PC-3 (cell line): ENCODE data around the gene UBE3C. TPM values are rescaled to one million over a fixed set of nuclear protein-coding genes. Genes with fewer than 3 reads are reported as not detected.

Experiments
- ATAC-seq: fragments of 200-7000 bp; cut with Tn5 transposase; 2 replicates; pipeline ENCODE4 v1.9.1; 2020; ENCODE audit warnings: mild to moderate bottlenecking, moderate library complexity
- BruUV-seq: library from RNA; stranded (reverse); fragments of 400-500 nt; replicated peaks from 2 replicates; lab custom pipeline; 2021; lab: Mats Ljungman, UMichigan
- CTCF ChIA-PET: fragments of 300-600 bp; sonication (Branson Sonifier 250); formaldehyde crosslinking; loops from one replicate; lab custom pipeline; 2022; ENCODE audit warnings: antibody characterized with exemption; lab: Charles Lee
- POLR2A ChIA-PET: fragments of 300-600 bp; sonication (Branson Sonifier 250); formaldehyde crosslinking; loops from one replicate; lab custom pipeline; 2022; ENCODE audit warnings: antibody characterized with exemption; ENCODE audit not compliant: unreplicated experiment; lab: Charles Lee
- DNase-seq: peaks from one replicate; pipeline ENCODE4 v3.0.0-alpha.2; 2015
- H2AFZ ChIP-seq: fragments of 300-600 bp; sonication (generic); 2 replicates; pipeline ENCODE4 v1.6.0; 2016; ENCODE audit warnings: antibody characterized with exemption, low read length
- H3F3A ChIP-seq: fragments of 300-600 bp; sonication (generic); one replicate; pipeline ENCODE4 v1.6.0; 2017; ENCODE audit warnings: antibody characterized with exemption, low read length, control low read depth, mild to moderate bottlenecking; ENCODE audit not compliant: unreplicated experiment
- H3K27ac ChIP-seq: fragments of 300-600 bp; sonication (generic); 2 replicates; pipeline ENCODE4 v1.5.1; 2016; ENCODE audit warnings: mild to moderate bottlenecking, low read length
- H3K27me3 ChIP-seq: fragments of 300-600 bp; sonication (generic); 2 replicates; pipeline ENCODE4 v1.6.1; 2016; ENCODE audit warnings: low read length, mixed read lengths
- H3K36me3 ChIP-seq: fragments of 300-600 bp; sonication (generic); 2 replicates; pipeline ENCODE4 v1.6.1; 2016; ENCODE audit warnings: low read depth, mixed run types, low read length, mixed read lengths
- H3K4me1 ChIP-seq: fragments of 300-600 bp; sonication (generic); 2 replicates; pipeline ENCODE4 v1.5.1; 2016; ENCODE audit warnings: low read length; ENCODE audit not compliant: insufficient read depth
- H3K4me2 ChIP-seq: fragments of 300-600 bp; sonication (generic); 2 replicates; pipeline ENCODE4 v1.6.0; 2016; ENCODE audit warnings: low read length
- H3K4me3 ChIP-seq: fragments of 300-600 bp; sonication (generic); 2 replicates; pipeline ENCODE4 v1.5.1; 2016; ENCODE audit warnings: mild to moderate bottlenecking, low read length, mixed read lengths
- H3K79me2 ChIP-seq: fragments of 300-600 bp; sonication (generic); 2 replicates; pipeline ENCODE4 v1.6.1; 2017; ENCODE audit warnings: low read length, mixed read lengths
- H3K9ac ChIP-seq: fragments of 300-600 bp; sonication (generic); 2 replicates; pipeline ENCODE4 v1.6.0; 2016; ENCODE audit warnings: mild to moderate bottlenecking, low read length
- H3K9me2 ChIP-seq: fragments of 300-600 bp; sonication (generic); replicated peaks from 2 replicates; pipeline ENCODE4 v1.6.1; 2016; ENCODE audit warnings: mixed run types, low read length, mixed read lengths
- H3K9me3 ChIP-seq: fragments of 300-600 bp; sonication (generic); 2 replicates; pipeline ENCODE4 v1.6.1; 2016; ENCODE audit warnings: low read length, mixed read lengths
- H4K20me1 ChIP-seq: fragments of 300-600 bp; sonication (generic); 2 replicates; pipeline ENCODE4 v1.6.1; 2016; ENCODE audit warnings: low read length, mixed read lengths
- CTCF ChIP-seq: fragments of 300-600 bp; sonication (generic); conservative IDR thresholded peaks from 2 replicates; pipeline ENCODE4 v1.5.1; 2017; ENCODE audit warnings: antibody characterized with exemption, low read depth, mild to moderate bottlenecking, low read length
- EZH2 ChIP-seq: fragments of 300-600 bp; sonication (generic); IDR thresholded peaks from one replicate; pipeline ENCODE4 v1.6.1; 2017; ENCODE audit warnings: antibody characterized with exemption, mild to moderate bottlenecking, low read length; ENCODE audit not compliant: unreplicated experiment
- EZH2phosphoT487 ChIP-seq: fragments of 300-600 bp; sonication (generic); IDR thresholded peaks from 2 replicates; pipeline ENCODE4 v1.6.1; 2018; ENCODE audit warnings: mild to moderate bottlenecking, antibody characterized with exemption, low read length, borderline replicate concordance
- intact Hi-C: fragments of 100-400 bp; cut with micrococcal nuclease; formaldehyde crosslinking; loops from 2 replicates; pipeline ENCODE4 v1.9.0; 2023
- total RNA-seq: library from RNA; depleted of rRNA; stranded (reverse); fragments of >200 nt; gene quantifications from 2 replicates; pipeline ENCODE4 v1.2.3, GENCODE V29; 2014

Gene UBE3C
- total RNA-seq, 1 experiment from 2014 or later, result 86.6 TPM

GRCh38 chr7:157263156-157263555 is 124.4 kb downstream of the UBE3C start:
- no peak overlapping the region for H3K4me2 ChIP-seq
- no peaks in the 10 kb centered on the region for H3K27me3 ChIP-seq
- no peaks in the 10 kb centered on the region for H3F3A ChIP-seq
- no peaks in the 10 kb centered on the region for H3K9me3 ChIP-seq
- peaks cover 28% of the 10 kb centered on the region for H3K36me3 ChIP-seq
- BruUV-seq, result no TSS peak
- no peaks in the 10 kb centered on the region for H3K79me2 ChIP-seq
- H3K4me3 ChIP-seq, result no peak overlapping the region
- H3K27ac ChIP-seq, result no peak overlapping the region
- no peaks in the 10 kb centered on the region for H3K4me1 ChIP-seq
- no peak overlapping the region for H3K9ac ChIP-seq
- no peak overlapping the region for H2AFZ ChIP-seq
- no peaks in the 10 kb centered on the region for H3K9me2 ChIP-seq
- TF ChIP-seq CTCF, result no peak
- TF ChIP-seq EZH2, result no peak
- TF ChIP-seq EZH2phosphoT487, result no peak
- H4K20me1 ChIP-seq, result no peaks in the 10 kb centered on the region
- ChIA-PET POLR2A (no interaction called here), CTCF (no interaction called here)
- no peak for ATAC-seq
- no peak for DNase-seq
- intact Hi-C loops, result no loop called here

GRCh38 chr7:157265051-157265450 is 126.3 kb downstream of the UBE3C start:
- ATAC-seq (no peak), DNase-seq (no peak)
- Histone ChIP-seq H3K27ac (no peak overlapping the region), H3K4me3 (no peak overlapping the region), H3K4me1 (no peaks in the 10 kb centered on the region), H3K9ac (no peak overlapping the region), H3K27me3 (no peaks in the 10 kb centered on the region), H2AFZ (no peak overlapping the region), H3F3A (no peaks in the 10 kb centered on the region), H3K9me3 (no peaks in the 10 kb centered on the region), H4K20me1 (no peaks in the 10 kb centered on the region), H3K4me2 (no peak overlapping the region), H3K9me2 (no peaks in the 10 kb centered on the region), H3K36me3 (peaks cover 22% of the 10 kb centered on the region), H3K79me2 (no peaks in the 10 kb centered on the region)
- CTCF ChIA-PET, result interaction anchor here (0.6 kb wide), 1 partner anchor 209 kb away, joined by 3 read pairs; no protein-coding TSS in a partner anchor
- POLR2A ChIA-PET, result no interaction called here
- TF ChIP-seq EZH2 (no peak), CTCF (no peak), EZH2phosphoT487 (no peak)
- no TSS peak for BruUV-seq
- intact Hi-C loops, result no loop called here

- Histone ChIP-seq H4K20me1 (no peaks in the 10 kb centered on the region), H3K9me2 (no peaks in the 10 kb centered on the region), H3K27ac (no peak overlapping the region), H3K9me3 (no peaks in the 10 kb centered on the region), H3K27me3 (no peaks in the 10 kb centered on the region), H3K4me1 (peaks cover under 1% of the 10 kb centered on the region; the same call in 1 of the 2 replicates), H2AFZ (no peak overlapping the region), H3K4me2 (no peak overlapping the region), H3K9ac (no peak overlapping the region), H3K36me3 (peaks cover 20% of the 10 kb centered on the region), H3F3A (no peaks in the 10 kb centered on the region), H3K79me2 (no peaks in the 10 kb centered on the region), H3K4me3 (no peak overlapping the region)
- no TSS peak for BruUV-seq
- no peak for TF ChIP-seq EZH2
- TF ChIP-seq CTCF, result no peak
- no peak for TF ChIP-seq EZH2phosphoT487
- DNase-seq (no peak), ATAC-seq (no peak)
- POLR2A ChIA-PET, result no interaction called here
- intact Hi-C loops, result no loop called here
- CTCF ChIA-PET, result no interaction called here
Measured at GRCh38 chr7:157266272-157266671, 127.5 kb downstream of the UBE3C start.
